Endothelial cell (in vitro differentiated cells): ENCODE results near the gene LBR. TPM values are rescaled to one million over a fixed set of nuclear protein-coding genes. Genes with fewer than 3 reads are reported as not detected.

Experiments
- DNase-seq: peaks from one replicate; pipeline ENCODE4 v3.0.0; 2021; ENCODE audit warnings: low spot score
- H3K27ac Mint-ChIP-seq: one replicate; pipeline ENCODE4 v1.8.0; 2021; ENCODE audit warnings: mixed read lengths, inconsistent platforms; ENCODE audit not compliant: unreplicated experiment
- H3K27me3 Mint-ChIP-seq: one replicate; pipeline ENCODE4 v1.8.0; 2021; ENCODE audit warnings: mild to moderate bottlenecking, moderate library complexity, mixed read lengths, inconsistent platforms; ENCODE audit not compliant: unreplicated experiment
- H3K36me3 Mint-ChIP-seq: one replicate; pipeline ENCODE4 v1.8.0; 2021; ENCODE audit warnings: mild to moderate bottlenecking, low read depth, mixed read lengths, inconsistent platforms; ENCODE audit not compliant: unreplicated experiment
- H3K4me1 Mint-ChIP-seq: one replicate; pipeline ENCODE4 v1.8.0; 2021; ENCODE audit warnings: mild to moderate bottlenecking, mixed read lengths, inconsistent platforms; ENCODE audit not compliant: unreplicated experiment
- H3K4me3 Mint-ChIP-seq: one replicate; pipeline ENCODE4 v1.8.0; 2021; ENCODE audit warnings: mild to moderate bottlenecking, mixed read lengths, inconsistent platforms; ENCODE audit not compliant: unreplicated experiment
- H3K9me3 Mint-ChIP-seq: one replicate; pipeline ENCODE4 v1.8.0; 2021; ENCODE audit warnings: mixed read lengths, inconsistent platforms; ENCODE audit not compliant: unreplicated experiment
- CTCF ChIP-seq: fragments of 200-600 bp; sonication (generic); IDR thresholded peaks from one replicate; pipeline ENCODE4 v1.5.0; 2021; ENCODE audit warnings: antibody characterized with exemption; ENCODE audit not compliant: unreplicated experiment
- total RNA-seq: library from RNA; stranded (reverse); fragmentation: NEBNext Ultra II Directional; extraction: Animal tissue kit (Norgen Biotek cat#: 25700); gene quantifications from one replicate; pipeline ENCODE4 v1.2.1, GENCODE V29; 2021; ENCODE audit not compliant: unreplicated experiment

The LBR gene
- total RNA-seq, 1 donor from 2014 or later, result 178 TPM

- Mint-ChIP-seq H3K36me3 (no peaks in the 10 kb centered on the region), H3K4me1 (peaks cover 27% of the 10 kb centered on the region), H3K27ac (no peak overlapping the region), H3K27me3 (peaks cover 3% of the 10 kb centered on the region), H3K4me3 (no peak overlapping the region), H3K9me3 (no peaks in the 10 kb centered on the region)
- DNase-seq, result no peak
- no peak for TF ChIP-seq CTCF
Observed at GRCh38 chr1:225445639-225446594, 18.1 kb upstream of the LBR start.

- TF ChIP-seq CTCF, result no peak
- H3K9me3 Mint-ChIP-seq, result no peaks in the 10 kb centered on the region
- peaks cover 23% of the 10 kb centered on the region for H3K4me1 Mint-ChIP-seq
- no peak overlapping the region for H3K4me3 Mint-ChIP-seq
- no peaks in the 10 kb centered on the region for H3K36me3 Mint-ChIP-seq
- peaks cover 3% of the 10 kb centered on the region for H3K27me3 Mint-ChIP-seq
- no peak for DNase-seq
- no peak overlapping the region for H3K27ac Mint-ChIP-seq
Observed at GRCh38 chr1:225442123-225442505, 14.3 kb upstream of the LBR start.

GRCh38 chr1:225441314-225442122 is 13.7 kb upstream of the LBR start:
- Mint-ChIP-seq H3K36me3 (no peaks in the 10 kb centered on the region), H3K27ac (no peak overlapping the region), H3K4me3 (no peak overlapping the region), H3K9me3 (no peaks in the 10 kb centered on the region), H3K4me1 (peaks cover 21% of the 10 kb centered on the region), H3K27me3 (peaks cover 3% of the 10 kb centered on the region)
- DNase-seq, result no peak
- no peak for TF ChIP-seq CTCF

- H3K4me3 Mint-ChIP-seq, result no peak overlapping the region
- no peaks in the 10 kb centered on the region for H3K36me3 Mint-ChIP-seq
- TF ChIP-seq CTCF, result no peak
- no peak overlapping the region for H3K27ac Mint-ChIP-seq
- peaks cover 3% of the 10 kb centered on the region for H3K27me3 Mint-ChIP-seq
- H3K9me3 Mint-ChIP-seq, result no peaks in the 10 kb centered on the region
- H3K4me1 Mint-ChIP-seq, result peaks cover 14% of the 10 kb centered on the region
- DNase-seq, result no peak
Observed at GRCh38 chr1:225440380-225441221, 12.8 kb upstream of the LBR start.
